Medulla oblongata (tissue), 1 donor: ENCODE data around the gene CATSPER1.

Experiments
- DNase-seq: peaks from one replicate; pipeline ENCODE4 v3.0.0-alpha.2; 2015; ENCODE audit errors: extremely low spot score

Gene CATSPER1

GRCh38 chr11:66002648-66003225 lies 23.5 kb downstream of the CATSPER1 start:
- DNase-seq: no peak

- DNase-seq: peak; percentile 98
These were observed 24.2 kb downstream of the CATSPER1 start, which contains the start of the genes BANF1 and EIF1AD for GRCh38 chr11:66001942-66002647. TSS of gene BANF1 (plus strand) at chr11:66002503. CDS start at chr11:66003251, 748 bp downstream. TSS of gene EIF1AD (minus strand) at chr11:66002157. CDS start at chr11:66000389, 1,768 bp downstream.

- DNase-seq: no peak
These were observed 29.0 kb downstream of the CATSPER1 start for GRCh38 chr11:65997286-65997685.

GRCh38 chr11:65992056-65992455 lies 34.2 kb downstream of the CATSPER1 start:
- no peak for DNase-seq

GRCh38 chr11:65988791-65989592 lies 37.3 kb downstream of the CATSPER1 start:
- peak; percentile 98 for DNase-seq

GRCh38 chr11:65987336-65987735 lies 38.9 kb downstream of the CATSPER1 start:
- no peak for DNase-seq

- DNase-seq: no peak
These were observed 42.7 kb downstream of the CATSPER1 start for GRCh38 chr11:65983589-65983987.

- DNase-seq: no peak
These were observed 43.3 kb downstream of the CATSPER1 start for GRCh38 chr11:65982824-65983588.

- no peak for DNase-seq
These were observed 44.1 kb downstream of the CATSPER1 start for GRCh38 chr11:65981972-65982823.

GRCh38 chr11:65981101-65981740 lies 45.1 kb downstream of the CATSPER1 start:
- DNase-seq: no peak

- DNase-seq: no peak
These were observed 47.0 kb downstream of the CATSPER1 start for GRCh38 chr11:65979261-65979759.

GRCh38 chr11:65978391-65979238 lies 47.7 kb downstream of the CATSPER1 start:
- DNase-seq: no peak

- DNase-seq: no peak
These were observed 48.5 kb downstream of the CATSPER1 start for GRCh38 chr11:65977621-65978390.

- DNase-seq: no peak
These were observed 49.8 kb downstream of the CATSPER1 start for GRCh38 chr11:65976216-65977176.

GRCh38 chr11:65975771-65976170 lies 50.5 kb downstream of the CATSPER1 start:
- no peak for DNase-seq

- DNase-seq: no peak
These were observed 52.7 kb downstream of the CATSPER1 start for GRCh38 chr11:65973439-65974110.

GRCh38 chr11:65972116-65972515 lies 54.2 kb downstream of the CATSPER1 start:
- no peak for DNase-seq
